Endodermal cell (in vitro differentiated cells): ENCODE measurements around the gene VAMP5. TPM values are rescaled to one million over a fixed set of nuclear protein-coding genes. Genes with fewer than 3 reads are reported as not detected.

Experiments
- DNase-seq: peaks from one replicate; pipeline ENCODE4 v3.0.0-alpha.2; 2017
- H3K27ac ChIP-seq: 2 replicates; pipeline ENCODE4 v1.5.1; 2013; ENCODE audit warnings: mild to moderate bottlenecking, low read depth, low read length, moderate library complexity
- H3K27me3 ChIP-seq: 2 replicates; pipeline ENCODE4 v1.6.1; 2013; ENCODE audit warnings: mild to moderate bottlenecking, low read length, moderate library complexity; ENCODE audit not compliant: insufficient read depth, control insufficient read depth, poor library complexity, severe bottlenecking
- H3K36me3 ChIP-seq: 2 replicates; pipeline ENCODE4 v1.7.0; 2013; ENCODE audit warnings: mild to moderate bottlenecking, low read length, moderate library complexity; ENCODE audit not compliant: control insufficient read depth, insufficient read depth
- H3K4me1 ChIP-seq: one replicate; pipeline ENCODE4 v1.7.0; 2013; ENCODE audit warnings: low read length; ENCODE audit not compliant: control insufficient read depth, insufficient read depth
- H3K4me3 ChIP-seq: 2 replicates; pipeline ENCODE4 v1.5.1; 2013; ENCODE audit warnings: mild to moderate bottlenecking, low read length, moderate library complexity
- H3K9ac ChIP-seq: 2 replicates; pipeline ENCODE4 v1.6.1; 2013; ENCODE audit warnings: mild to moderate bottlenecking, low read length, moderate library complexity; ENCODE audit not compliant: poor library complexity, severe bottlenecking; ENCODE audit errors: extremely low read depth
- H3K9me3 ChIP-seq: 2 replicates; pipeline ENCODE4 v1.6.1; 2013; ENCODE audit warnings: mild to moderate bottlenecking, low read length, moderate library complexity; ENCODE audit not compliant: control insufficient read depth
- H3K27ac Mint-ChIP-seq: 2 replicates; pipeline ENCODE4 v1.8.0; 2020; ENCODE audit warnings: mixed read lengths
- H3K27me3 Mint-ChIP-seq: 2 replicates; pipeline ENCODE4 v1.8.0; 2021; ENCODE audit warnings: mild to moderate bottlenecking, mixed read lengths; ENCODE audit not compliant: insufficient read depth
- H3K36me3 Mint-ChIP-seq: 2 replicates; pipeline ENCODE4 v1.8.0; 2020; ENCODE audit warnings: low read depth, mixed read lengths
- H3K4me1 Mint-ChIP-seq: 2 replicates; pipeline ENCODE4 v1.8.0; 2020; ENCODE audit warnings: mixed read lengths
- H3K4me3 Mint-ChIP-seq: 2 replicates; pipeline ENCODE4 v1.8.0; 2020; ENCODE audit warnings: mild to moderate bottlenecking, moderate library complexity, mixed read lengths
- H3K9me3 Mint-ChIP-seq: 2 replicates; pipeline ENCODE4 v1.8.0; 2020; ENCODE audit warnings: mild to moderate bottlenecking, mixed read lengths
- WGBS, 2 experiments: methylation state at CpG; one replicate each; pipeline versions ENCODE4 v1.1.5 to v1.1.7; 2013; ENCODE audit warnings: missing lambda C conversion rate in 2 of 2, mixed read lengths in 1 of 2; ENCODE audit not compliant: insufficient coverage in 1 of 2, insufficient read length in 1 of 2; 5-methylcytosine and 5-hydroxymethylcytosine counted together
- total RNA-seq, 2 donors: library from RNA; stranded (reverse); fragmentation: NEBNext Ultra II Directional in 1 of 2; extraction: Animal tissue kit (Norgen Biotek cat#: 25700) in 1 of 2; gene quantifications; 2 replicates in 1 of 2; 3 replicates in 1 of 2; pipeline ENCODE4 v1.2.1, GENCODE V29; 2021
- TF ChIP-seq, protein P1 (sequence below): fragments of 200-600 bp; sonication (generic); conservative IDR thresholded peaks from 2 replicates; pipeline ENCODE4 v1.5.0; 2021; ENCODE audit warnings: antibody characterized with exemption, mild to moderate bottlenecking

The VAMP5 gene
- total RNA-seq, 2 donors from 2014 or later: 6.3 to 13.9 TPM

DNA sequence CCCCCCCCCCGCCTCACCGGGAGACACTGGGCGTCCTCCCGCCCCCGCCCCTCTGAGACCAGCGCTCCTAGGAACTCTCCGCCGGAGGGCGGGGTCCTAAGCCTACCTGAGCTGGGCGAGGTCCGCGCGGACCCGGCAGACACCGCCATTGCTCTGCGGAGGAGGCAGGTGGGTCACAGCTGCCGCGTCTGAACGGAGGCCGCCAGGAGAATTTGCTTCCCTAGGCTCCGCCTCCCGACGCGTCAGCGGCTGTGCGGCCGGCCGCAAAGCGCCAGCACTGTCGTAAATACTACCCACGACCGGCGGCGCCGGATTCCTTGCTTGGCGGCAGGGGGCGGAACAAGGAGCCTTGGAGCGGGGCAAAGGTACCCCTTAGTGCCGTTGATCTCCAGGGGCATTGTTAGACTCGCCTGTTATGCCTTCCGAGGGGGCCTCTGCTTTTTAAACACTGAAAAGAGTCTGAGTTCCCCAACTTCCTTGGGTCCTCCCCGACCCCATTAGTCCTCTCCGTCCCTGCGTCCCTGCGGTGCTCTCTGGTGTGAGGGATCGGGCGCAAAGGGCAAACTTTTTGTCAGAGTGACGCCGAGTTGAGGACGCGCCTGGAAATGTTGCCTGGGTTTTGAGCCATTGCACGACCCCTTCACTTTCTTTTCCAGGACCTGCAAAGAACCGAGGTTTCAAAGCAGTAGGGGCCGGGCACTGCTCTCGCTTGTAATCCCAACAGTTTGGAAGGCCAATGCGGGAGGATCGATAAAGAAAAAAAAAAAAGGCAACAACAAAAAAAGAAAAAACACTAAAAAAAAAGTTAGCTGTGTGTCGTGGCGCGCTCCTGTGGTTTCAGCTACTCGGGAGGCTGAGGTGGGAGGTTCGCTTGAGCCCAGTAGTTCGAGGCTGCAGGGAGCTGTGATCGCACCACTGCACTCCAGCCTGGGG, 22.7 kb upstream of the VAMP5 start, which contains the start of gene GGCX:
GGCX (minus strand) TSS at position 214 of the 933 bp plus-strand sequence; CDS start at position 149, 65 bp downstream.
- 9 to 11% methylated on average over 17 to 64 of the region's 64 CpGs for WGBS, 2 experiments
- Mint-ChIP-seq H3K9me3 (no peaks in the 10 kb centered on the region), H3K36me3 (peaks cover 25% of the 10 kb centered on the region)

DNA sequence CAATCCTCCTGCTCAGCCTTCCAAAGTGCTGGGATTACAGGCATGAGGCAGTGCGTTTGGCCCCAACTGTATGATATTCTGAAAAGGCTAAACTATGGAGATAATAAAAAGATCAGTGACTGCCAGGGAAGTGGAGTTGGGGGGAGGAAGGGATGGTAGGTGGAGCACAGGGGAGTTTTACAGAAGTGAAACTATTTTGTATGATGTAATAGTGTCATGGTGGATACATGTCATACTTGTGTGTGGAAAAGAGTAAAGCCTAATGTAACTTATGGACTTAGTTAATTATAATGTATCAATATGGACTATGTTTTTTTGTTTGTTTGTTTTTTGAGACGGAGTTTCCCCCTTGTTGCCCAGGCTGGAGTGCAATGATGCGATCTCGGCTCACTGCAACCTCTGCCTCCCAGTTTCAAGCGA, 20.1 kb upstream of the VAMP5 start:
- no peak overlapping the region for H3K27ac ChIP-seq

More for the DNA sequence above, 22.7 kb upstream of the VAMP5 start, which contains the start of gene GGCX:
- Mint-ChIP-seq H3K27me3 (no peaks in the 10 kb centered on the region), H3K27ac (peak within 1 kb of the TSS; percentile 99), H3K4me1 (peaks cover 11% of the 10 kb centered on the region), H3K4me3 (peak within 1 kb of the TSS; percentile 98)
- Histone ChIP-seq H3K4me3 (peak within 1 kb of the TSS; percentile 98), H3K36me3 (peaks cover 24% of the 10 kb centered on the region), H3K27me3 (no peaks in the 10 kb centered on the region), H3K9ac (peak within 1 kb of the TSS; percentile 76), H3K4me1 (no peaks in the 10 kb centered on the region), H3K27ac (peak within 1 kb of the TSS; percentile 87), H3K9me3 (no peaks in the 10 kb centered on the region)
- peak; percentile 99 for DNase-seq
- TF ChIP-seq, protein P1, sequence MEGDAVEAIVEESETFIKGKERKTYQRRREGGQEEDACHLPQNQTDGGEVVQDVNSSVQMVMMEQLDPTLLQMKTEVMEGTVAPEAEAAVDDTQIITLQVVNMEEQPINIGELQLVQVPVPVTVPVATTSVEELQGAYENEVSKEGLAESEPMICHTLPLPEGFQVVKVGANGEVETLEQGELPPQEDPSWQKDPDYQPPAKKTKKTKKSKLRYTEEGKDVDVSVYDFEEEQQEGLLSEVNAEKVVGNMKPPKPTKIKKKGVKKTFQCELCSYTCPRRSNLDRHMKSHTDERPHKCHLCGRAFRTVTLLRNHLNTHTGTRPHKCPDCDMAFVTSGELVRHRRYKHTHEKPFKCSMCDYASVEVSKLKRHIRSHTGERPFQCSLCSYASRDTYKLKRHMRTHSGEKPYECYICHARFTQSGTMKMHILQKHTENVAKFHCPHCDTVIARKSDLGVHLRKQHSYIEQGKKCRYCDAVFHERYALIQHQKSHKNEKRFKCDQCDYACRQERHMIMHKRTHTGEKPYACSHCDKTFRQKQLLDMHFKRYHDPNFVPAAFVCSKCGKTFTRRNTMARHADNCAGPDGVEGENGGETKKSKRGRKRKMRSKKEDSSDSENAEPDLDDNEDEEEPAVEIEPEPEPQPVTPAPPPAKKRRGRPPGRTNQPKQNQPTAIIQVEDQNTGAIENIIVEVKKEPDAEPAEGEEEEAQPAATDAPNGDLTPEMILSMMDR: no peak

DNA sequence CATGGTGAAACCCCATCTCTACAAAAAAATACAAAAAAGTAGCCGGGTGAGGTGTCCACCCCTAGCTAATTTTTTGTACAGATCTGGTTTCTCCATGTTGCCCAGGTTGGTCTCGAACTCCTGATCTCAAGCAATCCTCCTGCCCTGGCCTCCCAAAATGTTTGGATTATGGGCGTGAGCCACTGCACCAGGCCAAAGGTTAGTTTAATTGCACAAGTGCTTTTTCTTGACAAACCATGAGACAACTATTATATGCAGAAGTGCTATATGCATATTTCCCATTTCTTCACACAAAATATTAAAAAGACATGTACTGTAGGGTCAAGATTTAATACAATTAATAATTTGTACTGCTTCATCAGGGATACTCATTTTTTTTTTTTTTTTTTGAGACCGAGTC, 18.0 kb upstream of the VAMP5 start:
- WGBS, 2 experiments: 86 to 94% methylated on average over 3 to 4 of the region's 4 CpGs
- H3K9ac ChIP-seq: no peak overlapping the region
- H3K27me3 ChIP-seq: peaks cover 18% of the 10 kb centered on the region
- no peaks in the 10 kb centered on the region for H3K4me1 Mint-ChIP-seq
- no peaks in the 10 kb centered on the region for H3K36me3 Mint-ChIP-seq
- no peak overlapping the region for H3K4me3 ChIP-seq
- no peak for DNase-seq
- no peaks in the 10 kb centered on the region for H3K36me3 ChIP-seq
- no peaks in the 10 kb centered on the region for H3K4me1 ChIP-seq
- no peak overlapping the region for H3K27ac ChIP-seq
- TF ChIP-seq, protein P1: no peak
- H3K27ac Mint-ChIP-seq: no peak overlapping the region
- peaks cover 17% of the 10 kb centered on the region for H3K27me3 Mint-ChIP-seq
- H3K4me3 Mint-ChIP-seq: no peak overlapping the region
- no peaks in the 10 kb centered on the region for H3K9me3 ChIP-seq
- H3K9me3 Mint-ChIP-seq: no peaks in the 10 kb centered on the region

More for the DNA sequence above, 20.1 kb upstream of the VAMP5 start:
- Mint-ChIP-seq H3K27ac (no peak overlapping the region), H3K27me3 (peaks cover 2% of the 10 kb centered on the region), H3K9me3 (no peaks in the 10 kb centered on the region), H3K4me3 (no peak overlapping the region), H3K36me3 (peaks cover 3% of the 10 kb centered on the region), H3K4me1 (peaks cover 11% of the 10 kb centered on the region)
- Histone ChIP-seq H3K9ac (no peak overlapping the region), H3K4me1 (no peaks in the 10 kb centered on the region), H3K36me3 (peaks cover 1% of the 10 kb centered on the region), H3K9me3 (no peaks in the 10 kb centered on the region), H3K27me3 (peaks cover 3% of the 10 kb centered on the region), H3K4me3 (no peak overlapping the region)
- no peak for DNase-seq
- 90 to 94% methylated on average over 5 of the region's 5 CpGs for WGBS, 2 experiments
- TF ChIP-seq, protein P1: no peak
